Neural progenitor cell (in vitro differentiated cells): Measurements from ENCODE around the gene ATAT1.

Experiments
- CTCF ChIP-seq: fragments of 200-600 bp; sonication (generic); IDR thresholded peaks from 2 replicates; pipeline ENCODE4 v1.5.1; 2017; ENCODE audit warnings: antibody characterized with exemption, mild to moderate bottlenecking
- EZH2 ChIP-seq: fragments of 200-600 bp; sonication (generic); IDR thresholded peaks from 2 replicates; pipeline ENCODE4 v1.6.1; 2017; ENCODE audit warnings: antibody characterized with exemption, mild to moderate bottlenecking, moderate library complexity
- EZH2phosphoT487 ChIP-seq: fragments of 200-600 bp; sonication (generic); IDR thresholded peaks from 2 replicates; pipeline ENCODE4 v1.6.1; 2017; ENCODE audit warnings: antibody characterized with exemption

- TF ChIP-seq CTCF (no peak), EZH2 (no peak), EZH2phosphoT487 (no peak)
These were observed 24.6 kb upstream of the ATAT1 start for GRCh38 chr6:30601815-30602641.
